Smooth muscle cell (in vitro differentiated cells): ENCODE measurements around the gene ERC2. TPM values are rescaled to one million over a fixed set of nuclear protein-coding genes. Genes with fewer than 3 reads are reported as not detected.

Source experiments
- DNase-seq: peaks from one replicate; lab custom pipeline; 2025; ENCODE audit not compliant: unreplicated experiment; lab: John Stamatoyannopoulos, UW
- H2AFZ ChIP-seq: fragments of 200-600 bp; sonication (generic); 2 replicates; pipeline ENCODE4 v1.6.0; 2016; ENCODE audit warnings: antibody characterized with exemption, low read depth, mild to moderate bottlenecking
- H3F3A ChIP-seq: fragments of 200-600 bp; sonication (generic); 2 replicates; pipeline ENCODE4 v1.6.0; 2017; ENCODE audit warnings: antibody characterized with exemption, low read depth
- H3K27ac ChIP-seq: fragments of 200-600 bp; sonication (generic); 2 replicates; pipeline ENCODE4 v1.5.1; 2016; ENCODE audit warnings: low read depth, mild to moderate bottlenecking
- H3K27me3 ChIP-seq: fragments of 200-600 bp; sonication (generic); 2 replicates; pipeline ENCODE4 v1.6.1; 2016; ENCODE audit warnings: low read depth, mild to moderate bottlenecking
- H3K36me3 ChIP-seq: fragments of 200-600 bp; sonication (generic); 2 replicates; pipeline ENCODE4 v1.5.1; 2016; ENCODE audit warnings: low read depth
- H3K4me1 ChIP-seq: fragments of 200-600 bp; sonication (generic); 2 replicates; pipeline ENCODE4 v1.5.1; 2016; ENCODE audit warnings: low read depth
- H3K4me2 ChIP-seq: fragments of 200-600 bp; sonication (generic); 2 replicates; pipeline ENCODE4 v1.6.0; 2016; ENCODE audit warnings: mild to moderate bottlenecking
- H3K4me3 ChIP-seq: fragments of 200-600 bp; sonication (generic); 2 replicates; pipeline ENCODE4 v1.5.1; 2016; ENCODE audit warnings: mild to moderate bottlenecking
- H3K79me2 ChIP-seq: fragments of 200-600 bp; sonication (generic); 2 replicates; pipeline ENCODE4 v1.6.0; 2016; ENCODE audit warnings: low read depth, mild to moderate bottlenecking
- H3K9ac ChIP-seq: fragments of 200-600 bp; sonication (generic); 2 replicates; pipeline ENCODE4 v1.6.0; 2016; ENCODE audit warnings: low read depth
- H3K9me3 ChIP-seq: fragments of 200-600 bp; sonication (generic); replicated peaks from 2 replicates; pipeline ENCODE4 v1.5.1; 2016; ENCODE audit warnings: low read depth
- H4K20me1 ChIP-seq: fragments of 200-600 bp; sonication (generic); 2 replicates; pipeline ENCODE4 v1.6.0; 2016; ENCODE audit warnings: low read depth
- CTCF ChIP-seq: fragments of 200-600 bp; sonication (generic); IDR thresholded peaks from 2 replicates; pipeline ENCODE4 v1.5.1; 2017; ENCODE audit warnings: borderline replicate concordance, mild to moderate bottlenecking, antibody characterized with exemption; ENCODE audit not compliant: insufficient read depth, poor library complexity, severe bottlenecking
- WGBS: methylation state at CpG from one replicate; pipeline ENCODE4 v1.1.7; 2016; ENCODE audit warnings: low lambda C conversion rate; 5-methylcytosine and 5-hydroxymethylcytosine counted together
- polyA plus RNA-seq: library from polyadenylated mRNA; unstranded; fragments of >200 nt; fragmentation: Nextera tagmentation; extraction: Ambion mirVana; gene quantifications from 2 replicates; pipeline ENCODE4 v1.2.1, GENCODE V29; 2016
- total RNA-seq: library from RNA; depleted of rRNA; stranded (reverse); fragments of >200 nt; gene quantifications from 2 replicates; pipeline ENCODE4 v1.2.3, GENCODE V29; 2014

Gene ERC2
- total and polyA plus RNA-seq, 2 experiments from 2014 or later: 1.1 TPM; not detected in 1

DNA sequence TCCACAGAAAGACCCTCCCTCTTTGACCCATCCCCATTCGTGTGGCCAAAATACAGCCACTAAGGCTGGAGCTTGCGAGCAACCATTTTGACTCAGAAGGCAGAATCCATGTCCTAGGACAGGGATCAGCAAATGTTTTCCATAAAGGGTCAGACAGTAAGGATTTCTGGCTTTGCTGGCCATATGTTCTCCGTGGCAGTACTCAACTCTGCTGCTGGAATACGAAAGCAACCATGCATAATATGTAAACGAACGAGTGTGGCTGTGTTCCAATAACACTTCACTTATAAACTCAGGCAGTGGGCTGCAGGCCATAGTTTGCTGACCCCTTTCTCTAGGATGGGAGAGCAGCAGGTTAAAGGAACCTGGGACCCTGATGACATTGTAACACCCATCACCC, 903.5 kb downstream of the ERC2 start:
- no peaks in the 10 kb centered on the region for H3K27me3 ChIP-seq
- H3K9me3 ChIP-seq: no peaks in the 10 kb centered on the region
- peaks cover 11% of the 10 kb centered on the region for H3F3A ChIP-seq
- no peaks in the 10 kb centered on the region for H3K36me3 ChIP-seq
- no peaks in the 10 kb centered on the region for H3K79me2 ChIP-seq
- TF ChIP-seq CTCF: no peak
- H3K4me1 ChIP-seq: peaks cover 3% of the 10 kb centered on the region
- no peaks in the 10 kb centered on the region for H4K20me1 ChIP-seq
- H3K27ac ChIP-seq: peak overlapping the region; percentile 51
- no peak for DNase-seq
- WGBS: 34% methylated on average over 6 of the region's 6 CpGs
- H3K4me3 ChIP-seq: no peak overlapping the region
- H3K4me2 ChIP-seq: peak overlapping the region; percentile 41
- peak overlapping the region; percentile 84 for H2AFZ ChIP-seq
- no peak overlapping the region for H3K9ac ChIP-seq

DNA sequence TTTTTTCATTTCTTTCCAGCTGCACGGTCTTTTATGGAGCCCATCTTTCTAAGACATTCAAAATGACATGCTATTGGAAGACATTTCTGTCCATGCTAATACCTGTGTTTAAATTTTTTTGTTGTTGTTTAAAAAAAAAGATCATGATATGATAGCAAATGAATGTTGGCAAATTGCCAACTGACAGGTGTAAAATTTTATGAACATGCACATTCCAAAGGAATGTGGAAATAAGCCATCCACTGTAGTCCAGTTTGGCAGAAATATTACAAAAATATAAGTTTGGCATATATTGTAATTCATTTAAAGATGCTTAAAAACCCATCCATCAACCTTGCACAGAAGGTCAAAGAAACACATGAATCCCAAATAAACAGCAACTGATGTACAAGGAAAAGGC, 905.6 kb downstream of the ERC2 start:
- Histone ChIP-seq H3K4me3 (no peak overlapping the region), H2AFZ (no peak overlapping the region), H3K79me2 (no peaks in the 10 kb centered on the region), H3K27ac (no peak overlapping the region), H3K9ac (no peak overlapping the region), H3K36me3 (no peaks in the 10 kb centered on the region), H3K9me3 (no peaks in the 10 kb centered on the region), H3K4me2 (no peak overlapping the region), H4K20me1 (no peaks in the 10 kb centered on the region), H3K27me3 (no peaks in the 10 kb centered on the region), H3K4me1 (peaks cover 3% of the 10 kb centered on the region), H3F3A (peaks cover 5% of the 10 kb centered on the region)
- DNase-seq: no peak
- WGBS: 96% methylated on average over 1 of the region's 1 CpG
- TF ChIP-seq CTCF: no peak

DNA sequence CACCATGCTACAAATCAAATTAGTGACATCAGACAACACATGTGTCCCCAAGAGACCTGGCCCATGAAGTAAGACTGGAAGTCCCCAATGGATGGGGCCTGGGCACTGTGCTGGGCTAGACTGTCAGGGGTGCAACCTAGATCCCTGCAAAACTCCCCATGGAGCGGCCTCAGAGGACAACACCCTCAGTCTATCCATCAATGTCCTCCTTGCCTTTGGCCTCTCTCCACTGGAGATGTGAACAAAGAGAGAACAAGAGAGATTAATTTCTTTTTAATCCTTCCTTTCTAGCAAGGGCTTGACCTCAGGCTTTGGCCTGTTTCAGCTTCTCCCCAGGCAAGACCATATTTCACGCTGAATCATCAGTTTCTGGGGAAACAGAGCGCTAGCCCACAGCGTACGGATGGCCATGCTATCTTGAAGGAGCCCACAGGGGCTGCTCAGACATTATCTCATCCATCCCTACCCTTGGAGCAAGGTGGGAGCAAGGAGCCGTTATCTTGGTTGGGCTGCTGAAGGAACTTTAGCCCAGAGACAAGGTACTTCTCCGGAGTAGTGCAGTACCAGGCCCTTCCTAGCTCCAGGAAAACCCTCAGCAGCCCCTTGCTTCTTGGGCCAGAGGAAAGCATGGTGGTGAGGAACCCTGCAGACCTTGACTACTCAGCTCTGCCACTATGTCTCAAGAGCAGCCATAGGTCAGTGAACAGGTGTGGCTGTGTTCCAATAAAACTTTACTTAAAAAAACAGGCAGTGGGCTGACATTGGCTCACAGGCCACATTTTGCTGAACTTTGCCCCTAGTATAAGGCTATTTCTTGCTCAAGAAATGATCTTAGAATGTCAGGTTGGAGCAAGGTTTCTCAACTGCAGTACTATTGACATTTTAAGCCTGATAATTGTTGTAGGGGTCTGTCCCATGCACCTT, 908.5 kb downstream of the ERC2 start:
- H3K4me2 ChIP-seq: no peak overlapping the region
- no peaks in the 10 kb centered on the region for H3K79me2 ChIP-seq
- no peaks in the 10 kb centered on the region for H3K9me3 ChIP-seq
- WGBS: 93% methylated on average over 7 of the region's 7 CpGs
- H3F3A ChIP-seq: peaks cover 7% of the 10 kb centered on the region
- H2AFZ ChIP-seq: no peak overlapping the region
- no peak overlapping the region for H3K9ac ChIP-seq
- H4K20me1 ChIP-seq: no peaks in the 10 kb centered on the region
- no peaks in the 10 kb centered on the region for H3K36me3 ChIP-seq
- DNase-seq: no peak
- no peak overlapping the region for H3K27ac ChIP-seq
- no peak for TF ChIP-seq CTCF
- no peak overlapping the region for H3K4me3 ChIP-seq
- peaks cover 22% of the 10 kb centered on the region for H3K4me1 ChIP-seq
- no peaks in the 10 kb centered on the region for H3K27me3 ChIP-seq
